Panc1 (cell line): ENCODE data around the gene PAFAH1B2. TPM values are rescaled to one million over a fixed set of nuclear protein-coding genes. Genes with fewer than 3 reads are reported as not detected.

Source experiments
- ATAC-seq: fragments of 200-7000 bp; cut with Tn5 transposase; 2 replicates; pipeline ENCODE4 v1.9.1; 2020; ENCODE audit warnings: mild to moderate bottlenecking, moderate library complexity
- Bru-seq: library from RNA; stranded (reverse); fragments of 400-500 nt; gene quantifications from one replicate; lab custom pipeline; 2021; lab: Mats Ljungman, UMichigan
- BruChase-seq, 2 experiments: library from RNA; stranded (reverse); fragments of 400-500 nt; gene quantifications; one replicate each; lab custom pipeline; 2021; lab: Mats Ljungman, UMichigan
- BruUV-seq: library from RNA; stranded (reverse); fragments of 400-500 nt; replicated peaks from 2 replicates; lab custom pipeline; 2021; lab: Mats Ljungman, UMichigan
- CTCF ChIA-PET: fragments of 300-600 bp; sonication (Branson Sonifier 250); formaldehyde crosslinking; loops from one replicate; lab custom pipeline; 2022; ENCODE audit warnings: antibody characterized with exemption; lab: Charles Lee
- POLR2A ChIA-PET: fragments of 300-600 bp; sonication (Branson Sonifier 250); formaldehyde crosslinking; loops from one replicate; lab custom pipeline; 2022; ENCODE audit warnings: antibody characterized with exemption; lab: Charles Lee
- DNase-seq: peaks from one replicate; pipeline ENCODE4 v3.0.0-alpha.2; 2010; ENCODE audit warnings: low read depth, low spot score
- H3K27ac ChIP-seq: 2 replicates; pipeline ENCODE4 v1.5.1; 2011; ENCODE audit warnings: mild to moderate bottlenecking, low read length, inconsistent platforms
- H3K27me3 ChIP-seq: fragments of 200-500 bp; sonication (Bioruptor generic); 2 replicates; pipeline ENCODE4 v1.6.0; 2014; ENCODE audit warnings: low read length, inconsistent platforms; ENCODE audit not compliant: control insufficient read depth, insufficient read depth
- H3K36me3 ChIP-seq: fragments of 200-500 bp; sonication (Bioruptor generic); 2 replicates; pipeline ENCODE4 v1.5.1; 2014; ENCODE audit warnings: inconsistent platforms, mild to moderate bottlenecking, low read length, moderate library complexity; ENCODE audit not compliant: control insufficient read depth, insufficient read depth
- H3K4me1 ChIP-seq: 2 replicates; pipeline ENCODE4 v1.5.1; 2011; ENCODE audit warnings: inconsistent platforms, mild to moderate bottlenecking, low read length, moderate library complexity; ENCODE audit not compliant: control insufficient read depth, insufficient read depth
- H3K4me3 ChIP-seq, 2 experiments: 2 replicates each; pipeline ENCODE4 v1.5.1; 2011 to 2012; ENCODE audit warnings: low read depth in 2 of 2, low read length in 2 of 2, mild to moderate bottlenecking in 2 of 2, inconsistent platforms in 1 of 2, moderate library complexity in 1 of 2
- H3K9me3 ChIP-seq: fragments of 200-500 bp; sonication (Bioruptor generic); 2 replicates; pipeline ENCODE4 v1.5.1; 2014; ENCODE audit warnings: low read depth, mild to moderate bottlenecking, inconsistent platforms, low read length, moderate library complexity; ENCODE audit not compliant: control insufficient read depth, insufficient read depth
- CTCF ChIP-seq: fragments of 450-650 bp; IDR thresholded peaks from 2 replicates; pipeline ENCODE4 v1.5.1; 2017; ENCODE audit warnings: mild to moderate bottlenecking
- POLR2AphosphoS5 ChIP-seq: IDR thresholded peaks from 2 replicates; pipeline ENCODE4 v1.6.1; 2012; ENCODE audit warnings: mild to moderate bottlenecking, low read depth, low read length, moderate library complexity
- REST ChIP-seq, 2 experiments: IDR thresholded peaks; 2 replicates each; pipeline ENCODE4 v1.6.1; 2011 to 2012; ENCODE audit warnings: low read depth in 2 of 2, control low read depth in 1 of 2, low read length in 1 of 2, mild to moderate bottlenecking in 1 of 2, moderate library complexity in 1 of 2; ENCODE audit not compliant: insufficient read depth in 1 of 2
- SIN3A ChIP-seq: IDR thresholded peaks from 2 replicates; pipeline ENCODE4 v1.6.1; 2012; ENCODE audit warnings: low read depth, mild to moderate bottlenecking, low read length, moderate library complexity, borderline replicate concordance; ENCODE audit not compliant: insufficient read depth
- TCF7L2 ChIP-seq: IDR thresholded peaks from 2 replicates; pipeline ENCODE4 v1.6.1; 2011; ENCODE audit warnings: mild to moderate bottlenecking, low read depth, low read length, inconsistent platforms
- in situ Hi-C: cut with HindIII; loops from 2 replicates; pipeline ENCODE4 v1.10.0; 2016; ENCODE audit warnings: low sequenced_read_pairs, low pct_unique_long_range_greater_than_20kb
- intact Hi-C: fragments of 100-400 bp; cut with micrococcal nuclease; formaldehyde crosslinking; loops from one replicate; pipeline ENCODE4 v1.10.0; 2022; ENCODE audit not compliant: unreplicated experiment
- long read RNA-seq: library from polyadenylated mRNA; unstranded; transcript quantifications from one replicate; pipeline ENCODE4 v2.0.0, GENCODE V29; 2021; ENCODE audit not compliant: unreplicated experiment
- polyA plus RNA-seq: library from polyadenylated mRNA; unstranded; fragments of >200 nt; gene quantifications from one replicate; pipeline ENCODE4 v1.2.1, GENCODE V29; 2012; ENCODE audit warnings: missing spikeins; ENCODE audit not compliant: insufficient read length
- total RNA-seq: library from RNA; stranded (reverse); gene quantifications from one replicate; pipeline ENCODE4 v1.2.1, GENCODE V29; 2021; ENCODE audit not compliant: unreplicated experiment

PAFAH1B2 gene
- total RNA-seq (179 TPM), Bru-seq, nascent RNA (percentile 96 among the genes with signal in this experiment), BruChase-seq, experiment 1, labeled RNA remaining after a 2-hour chase (percentile 99 among the genes with signal in this experiment), BruChase-seq, experiment 2, labeled RNA remaining after a 6-hour chase (percentile 99 among the genes with signal in this experiment)
- 118 TPM for polyA plus RNA-seq
- long read RNA-seq, full-length matches to known transcripts: 71 of 141 reads
- long read RNA-seq, partial matches to known transcripts: 3 of 141 reads
- long read RNA-seq, other reads (novel, unspliced or antisense): 67 of 141 reads

- BruUV-seq: no TSS peak
- H3K27ac ChIP-seq: peak within 1 kb of the TSS; percentile 100
- H3K4me1 ChIP-seq: peaks cover 18% of the 10 kb centered on the region
- H3K9me3 ChIP-seq: no peaks in the 10 kb centered on the region
- H3K36me3 ChIP-seq: peaks cover 10% of the 10 kb centered on the region
- ChIA-PET CTCF (interaction anchor here (0.5 to 1.2 kb wide), 6 partner anchors 13 to 358 kb away, joined by 3 to 13 read pairs (median 7); no protein-coding TSS in a partner anchor), POLR2A (interaction anchor here (0.6 to 0.9 kb wide), 5 partner anchors 19 to 400 kb away, joined by 3 to 7 read pairs (median 4); partner anchors contain the start of gene CEP164)
- DNase-seq (peak; percentile 81), ATAC-seq (peak; percentile 98)
- intact Hi-C loops: no loop called here
- TF ChIP-seq SIN3A (peak; percentile 87), TCF7L2 (peak; percentile 53), REST (IDR thresholded peaks at IDR 0.05; ENCODE audit: insufficient read depth in 1 of 2, low read depth in 2 of 2, low read length in 1 of 2) (0 out of 4 replicates have a peak, but pooled peaks of 1 of the 2 experiments have one; percentile 47), POLR2AphosphoS5 (peak; percentile 98), CTCF (no peak)
- H3K4me3 ChIP-seq: peak within 1 kb of the TSS; percentile 97 to 100
- in situ Hi-C loops: no loop called here
- H3K27me3 ChIP-seq: no peaks in the 10 kb centered on the region
Measured at GRCh38 chr11:117143871-117144476, at the start of gene PAFAH1B2. TSS of gene PAFAH1B2 (plus strand) at chr11:117144287. CDS start at chr11:117152448, 8,161 bp downstream.

GRCh38 chr11:117094776-117095175 is 49.3 kb upstream of the PAFAH1B2 start:
- no peak overlapping the region for H3K4me3 ChIP-seq
- H3K4me1 ChIP-seq: peaks cover 35% of the 10 kb centered on the region
- intact Hi-C loops: no loop called here
- no peaks in the 10 kb centered on the region for H3K27me3 ChIP-seq
- H3K9me3 ChIP-seq: no peaks in the 10 kb centered on the region
- H3K36me3 ChIP-seq: no peaks in the 10 kb centered on the region
- in situ Hi-C loops: no loop called here
- ATAC-seq: no peak
- ChIA-PET POLR2A (interaction anchor here (0.5 to 0.7 kb wide), 2 partner anchors 11 to 14 kb away, joined by 3 to 5 read pairs; no protein-coding TSS in a partner anchor), CTCF (interaction anchor here (0.6 to 0.7 kb wide), 2 partner anchors 12 to 82 kb away, joined by 3 to 10 read pairs; no protein-coding TSS in a partner anchor)
- DNase-seq: no peak
- TF ChIP-seq TCF7L2: no peak
- 0 out of 4 replicates have a peak, but pooled peaks of 1 of the 2 experiments have one; percentile 18 for TF ChIP-seq REST (IDR thresholded peaks at IDR 0.05; ENCODE audit: insufficient read depth in 1 of 2, low read depth in 2 of 2, low read length in 1 of 2)
- 0 out of 2 replicates have a peak overlapping the region, but pooled peaks have one; percentile 2 for H3K27ac ChIP-seq
- BruUV-seq: no TSS peak
